ENCODE data around the gene ABHD10.
"Not testable (repeated sequence)": the region's sequence is repeated elsewhere in the genome, so short reads cannot be mapped to it uniquely, and the experiment has no call there.

Gene ABHD10

DNA sequence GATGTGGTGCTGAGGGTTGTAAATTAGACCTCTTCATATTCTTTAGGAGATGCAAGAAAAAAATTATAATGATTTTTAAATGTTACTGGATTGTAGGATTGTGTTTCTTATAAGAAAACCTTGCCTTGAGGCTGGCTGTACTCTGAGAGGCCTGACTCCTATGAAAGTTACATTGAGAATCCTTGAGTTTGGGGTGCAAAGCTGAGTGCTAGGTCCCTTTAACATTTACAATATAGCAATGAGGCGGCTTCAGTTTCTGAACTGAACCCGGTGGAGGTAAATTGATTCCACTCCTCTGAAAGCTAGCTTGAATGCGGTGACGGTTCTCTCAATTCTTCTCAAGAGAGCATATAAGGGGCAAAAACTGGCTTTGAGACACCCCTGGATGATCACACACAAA, 55.6 kb downstream of the ABHD10 start, which contains the start of gene TMPRSS7:
Gene TMPRSS7, plus strand, starts transcription at position 301 of the 400 bp plus-strand sequence. CDS start 110 bp downstream, outside the sequence.
- Histone ChIP-seq H3K4me3 (ENCODE audit: low read depth, low read length) (no peak within 1 kb of the TSS), H3K27ac (no peak within 1 kb of the TSS), H3K27me3 (ENCODE audit: insufficient read depth, low read depth, severe bottlenecking) (no peaks in the 10 kb centered on the region), H3K36me3 (no peaks in the 10 kb centered on the region), H3K9me3 (ENCODE audit: severe bottlenecking) (no peaks in the 10 kb centered on the region)
- no peak for DNase-seq
- TF ChIP-seq, protein P1, sequence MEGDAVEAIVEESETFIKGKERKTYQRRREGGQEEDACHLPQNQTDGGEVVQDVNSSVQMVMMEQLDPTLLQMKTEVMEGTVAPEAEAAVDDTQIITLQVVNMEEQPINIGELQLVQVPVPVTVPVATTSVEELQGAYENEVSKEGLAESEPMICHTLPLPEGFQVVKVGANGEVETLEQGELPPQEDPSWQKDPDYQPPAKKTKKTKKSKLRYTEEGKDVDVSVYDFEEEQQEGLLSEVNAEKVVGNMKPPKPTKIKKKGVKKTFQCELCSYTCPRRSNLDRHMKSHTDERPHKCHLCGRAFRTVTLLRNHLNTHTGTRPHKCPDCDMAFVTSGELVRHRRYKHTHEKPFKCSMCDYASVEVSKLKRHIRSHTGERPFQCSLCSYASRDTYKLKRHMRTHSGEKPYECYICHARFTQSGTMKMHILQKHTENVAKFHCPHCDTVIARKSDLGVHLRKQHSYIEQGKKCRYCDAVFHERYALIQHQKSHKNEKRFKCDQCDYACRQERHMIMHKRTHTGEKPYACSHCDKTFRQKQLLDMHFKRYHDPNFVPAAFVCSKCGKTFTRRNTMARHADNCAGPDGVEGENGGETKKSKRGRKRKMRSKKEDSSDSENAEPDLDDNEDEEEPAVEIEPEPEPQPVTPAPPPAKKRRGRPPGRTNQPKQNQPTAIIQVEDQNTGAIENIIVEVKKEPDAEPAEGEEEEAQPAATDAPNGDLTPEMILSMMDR (IDR thresholded peaks at IDR 0.05; ENCODE audit: low read depth, low read length), result no peak

DNA sequence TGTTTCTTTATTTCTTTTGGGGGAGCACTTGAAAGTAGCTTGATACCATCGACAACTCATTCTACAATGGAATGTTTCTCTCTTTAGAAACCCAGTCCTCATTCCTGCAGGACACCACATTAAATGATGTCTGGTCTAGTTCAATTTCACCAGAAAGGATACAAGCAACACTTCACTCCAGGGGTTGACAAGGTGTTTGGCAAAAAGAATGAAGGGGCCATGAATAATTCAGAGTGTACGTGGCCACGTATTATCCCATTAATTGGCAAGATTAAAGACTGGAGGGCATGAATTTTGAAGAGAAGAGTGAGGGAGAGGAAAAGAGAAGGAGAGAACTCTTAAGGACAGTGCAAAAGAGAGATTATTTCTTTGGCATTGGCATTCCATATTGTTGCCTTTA, 56.4 kb downstream of the ABHD10 start:
- no peaks in the 10 kb centered on the region for H3K36me3 ChIP-seq
- no peak overlapping the region for H3K4me3 ChIP-seq (ENCODE audit: low read depth, low read length)
- H3K27me3 ChIP-seq (ENCODE audit: insufficient read depth, low read depth, severe bottlenecking), result no peaks in the 10 kb centered on the region
- H3K27ac ChIP-seq, result no peak overlapping the region
- no peaks in the 10 kb centered on the region for H3K9me3 ChIP-seq (ENCODE audit: severe bottlenecking)
- DNase-seq, result no peak
- TF ChIP-seq, protein P1 (IDR thresholded peaks at IDR 0.05; ENCODE audit: low read depth, low read length), result no peak

DNA sequence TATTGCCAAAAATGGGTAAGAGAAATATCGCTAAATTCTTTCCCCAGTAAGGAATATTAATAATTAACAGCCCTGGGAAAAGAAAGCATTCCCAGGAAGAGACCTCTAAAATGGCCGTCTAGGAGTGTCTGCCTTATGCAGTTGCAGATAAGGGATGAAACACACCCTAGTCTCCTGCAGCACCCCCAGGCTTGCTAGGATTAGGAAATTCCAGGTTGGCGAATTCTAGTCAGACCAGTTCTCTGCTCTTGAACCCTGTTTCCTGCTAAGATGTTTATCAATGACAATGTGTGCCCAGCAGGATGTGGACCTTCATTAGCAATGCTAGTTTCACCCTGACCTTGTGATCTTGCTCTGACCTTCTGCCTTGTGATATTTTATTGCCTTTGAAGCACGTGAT, 58.4 kb downstream of the ABHD10 start:
- H3K4me3 ChIP-seq (ENCODE audit: low read depth, low read length); H3K36me3 ChIP-seq; DNase-seq; H3K27ac ChIP-seq; H3K9me3 ChIP-seq (ENCODE audit: severe bottlenecking); H3K27me3 ChIP-seq (ENCODE audit: insufficient read depth, low read depth, severe bottlenecking): not testable (repeated sequence)

DNA sequence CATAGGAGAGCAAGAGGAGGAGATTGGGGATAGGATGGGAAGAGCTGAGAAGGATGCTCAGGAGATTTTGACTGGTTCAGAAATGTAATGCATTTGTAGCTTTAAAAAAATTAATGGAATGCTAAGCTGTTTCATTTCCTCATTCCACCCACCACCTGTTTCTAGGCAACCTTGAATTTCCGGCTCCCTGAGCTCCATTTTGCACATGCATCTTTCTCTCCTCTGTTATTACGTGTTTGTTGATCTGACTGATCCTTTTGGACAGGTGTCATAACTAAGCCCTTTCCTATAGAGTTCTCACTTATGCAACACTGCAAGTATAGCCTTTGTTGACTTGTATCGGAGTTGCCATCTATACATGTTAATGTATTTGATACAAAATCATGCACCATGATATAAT, 60.0 kb downstream of the ABHD10 start:
- Histone ChIP-seq H3K9me3 (ENCODE audit: severe bottlenecking) (no peaks in the 10 kb centered on the region), H3K27ac (no peak overlapping the region), H3K4me3 (ENCODE audit: low read depth, low read length) (no peak overlapping the region), H3K36me3 (no peaks in the 10 kb centered on the region), H3K27me3 (ENCODE audit: insufficient read depth, low read depth, severe bottlenecking) (no peaks in the 10 kb centered on the region)
- TF ChIP-seq, protein P1 (IDR thresholded peaks at IDR 0.05; ENCODE audit: low read depth, low read length), result no peak
- DNase-seq, result no peak

DNA sequence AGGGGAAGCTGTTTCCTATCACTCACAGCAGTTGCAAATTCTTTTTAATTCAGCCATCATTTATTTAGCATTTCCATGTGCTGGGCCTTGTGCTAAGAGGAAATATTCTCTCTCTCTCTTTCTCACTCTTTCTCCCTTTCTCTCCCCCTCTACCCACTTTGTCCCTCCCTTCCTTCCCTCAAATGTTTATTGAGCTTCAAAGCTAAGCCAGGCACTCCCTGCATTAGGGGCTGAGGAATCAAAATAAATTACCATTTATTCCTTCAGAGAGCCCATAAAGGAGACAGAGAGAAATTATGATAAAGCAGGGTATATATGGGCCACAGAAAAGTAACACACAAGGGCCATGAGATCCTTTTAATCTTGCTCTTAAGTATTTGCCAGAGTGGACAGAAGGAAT, 62.5 kb downstream of the ABHD10 start:
- no peak overlapping the region for H3K4me3 ChIP-seq (ENCODE audit: low read depth, low read length)
- no peaks in the 10 kb centered on the region for H3K27me3 ChIP-seq (ENCODE audit: insufficient read depth, low read depth, severe bottlenecking)
- TF ChIP-seq, protein P1 (IDR thresholded peaks at IDR 0.05; ENCODE audit: low read depth, low read length), result no peak
- no peak for DNase-seq
- H3K36me3 ChIP-seq, result no peaks in the 10 kb centered on the region
- no peak overlapping the region for H3K27ac ChIP-seq
- H3K9me3 ChIP-seq (ENCODE audit: severe bottlenecking), result no peaks in the 10 kb centered on the region

DNA sequence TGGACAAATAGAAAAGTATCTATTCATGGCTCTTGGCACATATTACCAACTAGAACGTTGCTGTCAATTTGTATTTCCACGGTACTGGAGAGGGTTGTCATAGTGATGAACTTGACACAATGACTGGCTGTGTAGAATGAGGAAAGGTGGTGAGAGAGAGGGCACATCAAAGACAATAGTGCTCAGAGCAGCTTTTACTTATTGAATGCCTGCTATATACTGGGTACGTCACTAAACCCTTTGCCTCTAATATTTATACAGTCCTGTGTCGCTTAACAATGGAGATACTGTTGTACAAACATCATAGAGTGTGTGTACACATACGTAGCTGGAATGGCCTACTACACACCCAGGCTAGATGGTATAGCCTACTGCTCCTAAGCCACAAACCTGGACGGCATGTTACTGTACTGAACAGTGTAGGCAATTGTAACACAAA, 64.0 kb downstream of the ABHD10 start:
- Histone ChIP-seq H3K36me3 (no peaks in the 10 kb centered on the region), H3K9me3 (ENCODE audit: severe bottlenecking) (no peaks in the 10 kb centered on the region), H3K4me3 (ENCODE audit: low read depth, low read length) (no peak overlapping the region), H3K27ac (no peak overlapping the region), H3K27me3 (ENCODE audit: insufficient read depth, low read depth, severe bottlenecking) (no peaks in the 10 kb centered on the region)
- DNase-seq, result no peak
- TF ChIP-seq, protein P1 (IDR thresholded peaks at IDR 0.05; ENCODE audit: low read depth, low read length), result no peak

Data from WERI-Rb-1 (cell line).